ENCODE results near the gene DEFB131B. TPM values are rescaled to one million over a fixed set of nuclear protein-coding genes. Genes with fewer than 3 reads are reported as not detected.
A peak's percentile ranks its signal among the peaks of the same experiment; 100 is the strongest.

The DEFB131B gene
- total and polyA plus RNA-seq, 2 of the 8 experiments (the other 6 are each of a cell fraction or from before 2014, with no cell fraction given), result not detected

- Histone ChIP-seq H4K8ac (ENCODE audit: extremely low read depth, insufficient read depth, low read length) (peak overlapping the region; percentile 62), H3K9ac (replicated peaks in 1 of 4; ENCODE audit: extremely low read depth in 1 of 4, low read depth in 3 of 4, low read length in 3 of 4) (no peak overlapping the region), H2AK5ac (ENCODE audit: low read depth, low read length) (no peak overlapping the region), H4K91ac (replicated peaks; ENCODE audit: insufficient read length, low read length) (no peak overlapping the region), H3K79me2 (ENCODE audit: control insufficient read depth in 1 of 2, insufficient read depth in 2 of 2, low read length in 2 of 2) (no peaks in the 10 kb centered on the region), H2BK120ac (replicated peaks; ENCODE audit: low read depth, low read length) (no peak overlapping the region), H3K14ac (ENCODE audit: insufficient read length) (no peak overlapping the region), H3K79me1 (ENCODE audit: low read depth, low read length) (no peaks in the 10 kb centered on the region), H3K36me3 (ENCODE audit: control insufficient read depth in 2 of 4, insufficient read depth in 4 of 4, low read length in 3 of 4) (no peaks in the 10 kb centered on the region), H3K27me3 (replicated peaks in 1 of 4; ENCODE audit: control insufficient read depth in 3 of 4, extremely low read depth in 1 of 4, insufficient read depth in 3 of 4, low read length in 3 of 4) (no peaks in the 10 kb centered on the region), H2BK15ac (ENCODE audit: low read length) (no peak overlapping the region), H3K23me2 (ENCODE audit: low read depth, low read length) (no peaks in the 10 kb centered on the region), H2BK12ac (ENCODE audit: low read depth, low read length) (no peak overlapping the region), H2BK20ac (ENCODE audit: low read length) (no peak overlapping the region), H2AFZ (ENCODE audit: low read length) (0 out of 2 replicates have a peak overlapping the region, but pooled peaks have one; percentile 14), H3K18ac (ENCODE audit: extremely low read depth, low read length) (no peak overlapping the region; the same call in 1 of the 2 replicates), H3K56ac (replicated peaks; ENCODE audit: insufficient read length, low read depth, low read length) (no peak overlapping the region), H3K27ac (ENCODE audit: low read depth, low read length) (no peak overlapping the region; the same call in 1 of the 2 replicates), H3K4me1 (replicated peaks in 1 of 4; ENCODE audit: control insufficient read depth in 3 of 4, insufficient read depth in 4 of 4, low read length in 3 of 4) (peaks cover 0 to 5% (median 2%) of the 10 kb centered on the region in 4 experiments; a peak in 2 of 7 replicates), H3K4ac (replicated peaks; ENCODE audit: insufficient read length, low read depth, low read length) (no peak overlapping the region), H3K23ac (ENCODE audit: insufficient read length) (no peak overlapping the region), H3K9me3 (ENCODE audit: insufficient read depth in 2 of 2, low read depth in 1 of 2, low read length in 1 of 2) (no peaks in the 10 kb centered on the region), H4K20me1 (replicated peaks in 1 of 2; ENCODE audit: control insufficient read depth in 1 of 2, insufficient read depth in 2 of 2, low read length in 2 of 2) (no peaks in the 10 kb centered on the region), H3K4me3 (ENCODE audit: extremely low read depth in 1 of 4, insufficient read depth in 2 of 4, low read depth in 3 of 4, low read length in 4 of 4) (peak overlapping the region in 1 of 4 experiments; percentile 27; a peak in 1 of 8 replicates), H3K4me2 (ENCODE audit: insufficient read depth in 1 of 2, low read depth in 2 of 2, low read length in 2 of 2) (no peak overlapping the region), H2BK5ac (ENCODE audit: low read depth, low read length) (no peak overlapping the region; the same call in 1 of the 2 replicates), H4K5ac (ENCODE audit: insufficient read length, low read depth, low read length) (no peak overlapping the region)
- CTCF ChIA-PET (ENCODE audit: partially characterized antibody), result interaction anchor here (1.3 kb wide), 1 partner anchor 8 kb away, joined by 3 read pairs; no protein-coding TSS in a partner anchor
- POLR2A ChIA-PET (ENCODE audit: partially characterized antibody), result no interaction called here
- no peak for FAIRE-seq
- DNase-seq (ENCODE audit: low read depth in 1 of 2, low spot score in 2 of 2), result peak in 1 of 2 experiments; percentile 74
- WGBS, 2 experiments (ENCODE audit: extremely low coverage in 1 of 2, insufficient coverage in 1 of 2, insufficient read length in 1 of 2, insufficient replicate concordance in 2 of 2, low coverage in 1 of 2, low lambda C conversion rate in 2 of 2, missing lambda C conversion rate in 1 of 2), result 43% methylated on average over 12 of the region's 15 CpGs; no CpG with 5 or more reads in 1 of the 2 experiments
- TF ChIP-seq TAF1 (IDR thresholded peaks at IDR 0.05; ENCODE audit: low read depth, low read length) (peak; percentile 39; the same call in 1 of the 2 replicates), RAD21 (IDR thresholded peaks at IDR 0.05 in 1 of 2, conservative IDR thresholded peaks at IDR 0.05 in 1 of 2; ENCODE audit: low read depth in 2 of 2, low read length in 2 of 2) (no peak), KDM4A (IDR thresholded peaks at IDR 0.05; ENCODE audit: low read depth, low read length, severe bottlenecking) (peak; percentile 20)
Observed at GRCh38 chr11:71843858-71844257, 34.4 kb upstream of the DEFB131B start.
